K562 (cell line): ENCODE results near the gene GLI1. TPM values are rescaled to one million over a fixed set of nuclear protein-coding genes. Genes with fewer than 3 reads are reported as not detected.
A peak's percentile ranks its signal among the peaks of the same experiment; 100 is the strongest.

Experiments used
- ATAC-seq: fragments of 200-7000 bp; cut with Tn5 transposase; 3 replicates; pipeline ENCODE4 v1.9.1; 2020; ENCODE audit warnings: moderate library complexity
- BruUV-seq: library from RNA; stranded (reverse); fragments of 400-500 nt; replicated peaks from 2 replicates; lab custom pipeline; 2021; lab: Mats Ljungman, UMichigan
- CTCF ChIA-PET: fragments of 300-600 bp; formaldehyde crosslinking; extraction: SDS; loops from one replicate; lab custom pipeline; 2021; ENCODE audit warnings: low intra/inter-chr PET ratio; lab: Yijun Ruan, JAX
- POLR2A ChIA-PET: fragments of 300-600, 350-650 bp; sonication (Branson Sonifier 250); formaldehyde crosslinking; extraction: SDS; loops from one replicate; lab custom pipeline; 2021; ENCODE audit warnings: antibody characterized with exemption, inconsistent platforms; lab: Yijun Ruan, JAX
- DNase-seq, 4 experiments: peaks; one replicate each; pipeline versions ENCODE4 v3.0.0 to v3.0.0-alpha.2; 2011 to 2018; ENCODE audit warnings: low spot score in 3 of 4, mixed read lengths in 3 of 4; ENCODE audit errors: extremely low read depth in 1 of 4
- FAIRE-seq: peaks from 2 replicates; lab custom pipeline; 2011; peaks lifted over from hg19 to GRCh38; lab: Jason Lieb, UNC
- H2AFZ ChIP-seq: 2 replicates; pipeline ENCODE4 v1.6.0; 2011; ENCODE audit warnings: low read depth, low read length, control low read depth, inconsistent platforms
- H3K27ac ChIP-seq: fragments of 200-600 bp; 3 replicates; pipeline ENCODE4 v1.8.0; 2011; ENCODE audit warnings: low read depth, mild to moderate bottlenecking, control low read depth, inconsistent platforms, low read length, moderate library complexity, mixed read lengths; ENCODE audit errors: extremely low read depth
- H3K27me3 ChIP-seq, 2 experiments: fragments of 300-600 bp in 1 of 2; 2 replicates in 1 of 2; 3 replicates in 1 of 2; pipeline versions ENCODE4 v1.6.0 to v1.8.0; 2011; ENCODE audit warnings: inconsistent platforms in 2 of 2, low read length in 2 of 2, mild to moderate bottlenecking in 1 of 2, mixed read lengths in 1 of 2, moderate library complexity in 1 of 2; ENCODE audit not compliant: control insufficient read depth in 2 of 2, insufficient read depth in 2 of 2
- H3K36me3 ChIP-seq: fragments of 300-600 bp; 3 replicates; pipeline ENCODE4 v1.8.0; 2011; ENCODE audit warnings: mild to moderate bottlenecking, low read length, inconsistent platforms; ENCODE audit not compliant: control insufficient read depth, insufficient read depth
- H3K4me1 ChIP-seq, 2 experiments: fragments of 200-600 bp in 1 of 2; replicated peaks in 1 of 2; 2 replicates in 1 of 2; 3 replicates in 1 of 2; pipeline versions ENCODE4 v1.5.1 to v1.8.0; 2011; ENCODE audit warnings: inconsistent platforms in 2 of 2, low read length in 2 of 2, mild to moderate bottlenecking in 1 of 2, mixed read lengths in 1 of 2, moderate library complexity in 1 of 2; ENCODE audit not compliant: control insufficient read depth in 2 of 2, insufficient read depth in 2 of 2
- H3K4me2 ChIP-seq: 2 replicates; pipeline ENCODE4 v1.6.1; 2011; ENCODE audit warnings: low read length, control low read depth, inconsistent platforms, mixed read lengths; ENCODE audit not compliant: insufficient read depth
- H3K4me3 ChIP-seq: fragments of 200-600 bp; sonication (generic), shearing (Covaris generic); 2 replicates; pipeline ENCODE4 v1.5.1; 2016; ENCODE audit warnings: control low read depth, inconsistent platforms
- H3K79me2 ChIP-seq: fragments of 200-600 bp; 3 replicates; pipeline ENCODE4 v1.8.0; 2011; ENCODE audit warnings: low read length, inconsistent platforms; ENCODE audit not compliant: control insufficient read depth, insufficient read depth
- H3K9ac ChIP-seq, 2 experiments: 2 replicates each; pipeline versions ENCODE4 v1.6.0 to v1.6.1; 2011; ENCODE audit warnings: low read depth in 2 of 2, low read length in 2 of 2, control low read depth in 1 of 2, inconsistent platforms in 1 of 2, mild to moderate bottlenecking in 1 of 2, mixed read lengths in 1 of 2; ENCODE audit not compliant: insufficient read depth in 1 of 2
- H3K9me1 ChIP-seq: one replicate; pipeline ENCODE4 v1.6.0; 2011; ENCODE audit warnings: inconsistent platforms, mild to moderate bottlenecking, low read length, moderate library complexity; ENCODE audit not compliant: control insufficient read depth, insufficient read depth
- H3K9me3 ChIP-seq: replicated peaks from 2 replicates; pipeline ENCODE4 v1.5.1; 2011; ENCODE audit warnings: low read depth, low read length, inconsistent platforms; ENCODE audit not compliant: control insufficient read depth, insufficient read depth
- H4K20me1 ChIP-seq: replicated peaks from 2 replicates; pipeline ENCODE4 v1.6.1; 2011; ENCODE audit warnings: low read length, inconsistent platforms, mixed read lengths; ENCODE audit not compliant: control insufficient read depth, insufficient read depth
- CBFA2T2 ChIP-seq: fragments of 450-650 bp; conservative IDR thresholded peaks from 2 replicates; pipeline ENCODE4 v1.6.1; 2017; ENCODE audit warnings: mild to moderate bottlenecking
- CHCHD3 ChIP-seq: fragments of 250-450 bp; sonication (Bioruptor Pico); IDR thresholded peaks from 2 replicates; pipeline ENCODE4 v2.1.2; 2022; ENCODE audit warnings: mild to moderate bottlenecking
- CXXC5 ChIP-seq: fragments of 250-450 bp; sonication (Bioruptor Pico); IDR thresholded peaks from 2 replicates; pipeline ENCODE4 v1.8.0; 2022; ENCODE audit warnings: inconsistent platforms, mild to moderate bottlenecking, moderate library complexity
- ELK3 ChIP-seq: fragments of 450-650 bp; formaldehyde crosslinking; IDR thresholded peaks from 2 replicates; pipeline ENCODE4 v1.4.0; 2020; ENCODE audit warnings: mild to moderate bottlenecking
- HDGF ChIP-seq: fragments of 450-650 bp; IDR thresholded peaks from 2 replicates; pipeline ENCODE4 v1.6.1; 2016
- KAT2B ChIP-seq: IDR thresholded peaks from one replicate; pipeline ENCODE4 v1.6.1; 2012; ENCODE audit warnings: low read depth, mild to moderate bottlenecking, control low read depth, inconsistent platforms, low read length, moderate library complexity
- KLF6 ChIP-seq: fragments of 250-450 bp; sonication (Bioruptor Pico); IDR thresholded peaks from 2 replicates; pipeline ENCODE4 v1.4.0; 2020; ENCODE audit warnings: mild to moderate bottlenecking, moderate library complexity, borderline replicate concordance
- MED1 ChIP-seq: sonication (generic); formaldehyde crosslinking; IDR thresholded peaks from 2 replicates; pipeline ENCODE4 v1.8.1; 2023; ENCODE audit warnings: missing genetic modification reagents, borderline replicate concordance
- MLLT1 ChIP-seq, 2 experiments: fragments of 450-650 bp; IDR thresholded peaks; 2 replicates each; pipeline ENCODE4 v1.6.1; 2016
- NRF1 ChIP-seq, 2 experiments: fragments of 450-650 bp; IDR thresholded peaks in 1 of 2; conservative IDR thresholded peaks in 1 of 2; 2 replicates each; pipeline ENCODE4 v1.6.1; 2014; ENCODE audit warnings: mild to moderate bottlenecking in 2 of 2
- PCBP2 ChIP-seq: fragments of 200-400 bp; formaldehyde crosslinking; IDR thresholded peaks from 2 replicates; pipeline ENCODE4 v1.6.1; 2018; ENCODE audit warnings: low read length, low read depth, mild to moderate bottlenecking, moderate library complexity; ENCODE audit not compliant: poor library complexity, severe bottlenecking
- PHB2 ChIP-seq: fragments of 450-650 bp; IDR thresholded peaks from 2 replicates; pipeline ENCODE4 v1.6.1; 2017; ENCODE audit warnings: low read depth
- POLR2A ChIP-seq: fragments of 450-650 bp; conservative IDR thresholded peaks from 2 replicates; pipeline ENCODE4 v1.6.1; 2016
- PTTG1 ChIP-seq: fragments of 450-650 bp; IDR thresholded peaks from 2 replicates; pipeline ENCODE4 v1.6.1; 2016; ENCODE audit warnings: low read depth, mild to moderate bottlenecking, missing genetic modification characterization, missing compliant biosample characterization
- RBM22 ChIP-seq: fragments of 200-400 bp; formaldehyde crosslinking; IDR thresholded peaks from 2 replicates; pipeline ENCODE4 v1.6.1; 2018; ENCODE audit warnings: low read length, low read depth; ENCODE audit not compliant: poor library complexity, severe bottlenecking
- SMARCA4 ChIP-seq: fragments of 450-650 bp; IDR thresholded peaks from 2 replicates; pipeline ENCODE4 v1.6.1; 2016
- ZC3H4 ChIP-seq: sonication (generic); formaldehyde crosslinking; IDR thresholded peaks from 2 replicates; pipeline ENCODE4 v1.9.0; 2021; ENCODE audit warnings: missing genetic modification reagents, borderline replicate concordance
- WGBS: fragments of 100-300 bp; shearing (Covaris generic); methylation state at CpG from one replicate; pipeline ENCODE4 v1.1.6; 2016; ENCODE audit warnings: low coverage, mixed read lengths; ENCODE audit not compliant: insufficient coverage; ENCODE audit errors: missing lambda C conversion rate; 5-methylcytosine and 5-hydroxymethylcytosine counted together
- in situ Hi-C: fragments of 300-500 bp; cut with MboI; formaldehyde crosslinking; loops from 4 replicates; pipeline ENCODE4 v1.15.0; 2018; ENCODE audit warnings: inconsistent platforms, mixed read lengths
- intact Hi-C: fragments of 100-400 bp; cut with micrococcal nuclease; formaldehyde crosslinking; loops from 2 replicates; pipeline ENCODE4 v1.14.2; 2022
- polyA plus RNA-seq, 8 experiments: library from polyadenylated mRNA; depleted of rRNA in 4 of 8; stranded (reverse) in 5 of 8; unstranded in 3 of 8; fragments of >200 nt; fragmentation: Nextera tagmentation in 2 of 8; fragmentation: Illumina TruSeq in 1 of 8; extraction: Ambion mirVana in 2 of 8; extraction: Trizol in 1 of 8; gene quantifications; 2 replicates each; pipeline versions ENCODE4 v1.2.1 to v1.2.3, GENCODE V29; 2011 to 2014; ENCODE audit warnings: inconsistent platforms in 1 of 8, missing spikeins in 1 of 8
- total RNA-seq, 7 experiments: library from RNA; depleted of rRNA in 6 of 7; stranded (reverse); fragments of >200 nt in 6 of 7; fragmentation: Illumina TruSeq in 2 of 7; extraction: Trizol in 2 of 7; gene quantifications; 2 replicates each; pipeline versions ENCODE4 v1.2.1 to v1.2.3, GENCODE V29; 2011 to 2021; ENCODE audit warnings: low replicate concordance in 1 of 7

The GLI1 gene
- total and polyA plus RNA-seq, 9 of the 15 experiments (the other 6 are each of a cell fraction or from before 2014, with no cell fraction given) = 0.24 to 3.7 (median 0.61) TPM

GRCh38 chr12:57517718-57518117 lies 58.1 kb downstream of the GLI1 start (continued):
- TF ChIP-seq PTTG1 (tag) (0 out of 2 replicates have a peak, but pooled peaks have one; percentile 21), MLLT1 (IDR thresholded peaks at IDR 0.05) (peak in 1 of 2 experiments; percentile 80; a peak in 3 of 4 replicates), ZC3H4 (CRISPR knock-in tag) (peak; percentile 55; the same call in 1 of the 2 replicates), PHB2 (0 out of 2 replicates have a peak, but pooled peaks have one; percentile 20), RBM22 (peak; percentile 17), POLR2A (peak; percentile 23), MED1 (CRISPR knock-in tag) (0 out of 2 replicates have a peak, but pooled peaks have one; percentile 49)

- peaks cover 52% of the 10 kb centered on the region for H4K20me1 ChIP-seq
- in situ Hi-C loops = no loop called here
- FAIRE-seq = no peak
- TF ChIP-seq CBFA2T2 (no peak), PCBP2 (no peak), SMARCA4 (0 out of 2 replicates have a peak, but pooled peaks have one; percentile 11), NRF1 (conservative IDR thresholded peaks at IDR 0.05 in 1 of 2, IDR thresholded peaks at IDR 0.05 in 1 of 2) (no peak), HDGF (no peak), CXXC5 (CRISPR knock-in tag) (no peak), ELK3 (no peak), KLF6 (CRISPR knock-in tag) (no peak), KAT2B (no peak), CHCHD3 (CRISPR knock-in tag) (no peak)
Measured at GRCh38 chr12:57518176-57518919, 58.8 kb downstream of the GLI1 start.

More at GRCh38 chr12:57518176-57518919, 58.8 kb downstream of the GLI1 start:
- peak overlapping the region; percentile 99 for H3K4me2 ChIP-seq
- no peaks in the 10 kb centered on the region for H3K27me3 ChIP-seq
- ChIA-PET POLR2A (interaction anchor here (0.6 to 10.1 kb wide), 25 partner anchors 9 to 793 kb away, joined by 3 to 184 read pairs (median 4); partner anchors contain the start of genes B4GALNT1, DCTN2, INHBE and MARS1), CTCF (no interaction called here)
- peaks cover 65% of the 10 kb centered on the region for H3K36me3 ChIP-seq
- peaks cover 45% of the 10 kb centered on the region for H3K79me2 ChIP-seq
- BruUV-seq = no TSS peak
- peak overlapping the region; percentile 99 for H3K27ac ChIP-seq
- H3K9ac ChIP-seq = peak overlapping the region; percentile 71 to 100; a peak in 3 of 4 replicates
- WGBS = 44% methylated on average over 8 of the region's 8 CpGs
- no peak overlapping the region for H2AFZ ChIP-seq
- intact Hi-C loops = no loop called here
- peaks cover 7% of the 10 kb centered on the region for H3K9me1 ChIP-seq
- peak overlapping the region; percentile 86 for H3K4me3 ChIP-seq
- DNase-seq (no peak), ATAC-seq (no peak)
- peaks cover 19 to 32% of the 10 kb centered on the region in 2 experiments for H3K4me1 ChIP-seq
- H3K9me3 ChIP-seq = no peaks in the 10 kb centered on the region
